ENCODE data around the gene VASP.
A peak's percentile ranks its signal among the peaks of the same experiment; 100 is the strongest.

VASP gene

DNA sequence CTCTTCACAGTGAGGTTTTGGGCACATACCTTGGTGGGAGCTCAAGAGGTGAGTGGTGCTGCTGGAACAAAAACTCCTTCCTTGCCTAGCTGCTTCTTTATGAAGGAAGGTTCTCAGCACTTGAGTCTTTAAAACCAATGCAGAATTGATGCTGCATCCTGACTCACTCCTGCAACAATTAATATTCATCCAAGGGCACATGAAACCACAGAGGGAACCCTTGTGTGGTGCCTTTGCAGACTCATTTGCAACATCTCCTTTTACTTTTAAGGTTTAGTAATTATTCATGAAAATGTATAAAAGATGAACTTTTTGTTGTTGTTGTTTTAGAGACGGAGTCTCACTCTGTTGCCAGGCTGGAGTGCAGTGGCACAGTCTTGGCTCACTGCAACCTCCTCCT is 47.2 kb downstream of the VASP start:
- DNase-seq (ENCODE audit: low read depth): no peak

DNA sequence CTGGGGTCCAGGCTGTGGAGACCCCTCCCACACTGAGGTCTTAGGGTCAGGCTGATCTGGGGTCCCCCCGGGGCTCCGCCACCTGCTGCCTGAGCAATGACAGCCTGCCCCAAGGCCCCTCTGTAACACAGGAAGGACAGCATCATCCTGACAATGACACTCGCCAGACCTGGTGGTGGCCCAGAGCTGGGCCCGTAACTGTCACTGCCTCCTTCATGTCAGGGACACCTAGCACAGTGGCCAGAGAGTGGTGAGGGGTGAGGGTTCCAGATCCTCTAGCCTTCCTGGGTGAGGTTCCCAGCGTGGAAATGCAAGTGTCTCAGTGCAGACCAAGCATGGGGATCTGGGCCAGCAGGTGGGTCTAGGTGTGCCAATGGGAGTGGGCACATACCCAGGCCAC is 49.6 kb downstream of the VASP start:
- DNase-seq (ENCODE audit: low read depth): no peak

DNA sequence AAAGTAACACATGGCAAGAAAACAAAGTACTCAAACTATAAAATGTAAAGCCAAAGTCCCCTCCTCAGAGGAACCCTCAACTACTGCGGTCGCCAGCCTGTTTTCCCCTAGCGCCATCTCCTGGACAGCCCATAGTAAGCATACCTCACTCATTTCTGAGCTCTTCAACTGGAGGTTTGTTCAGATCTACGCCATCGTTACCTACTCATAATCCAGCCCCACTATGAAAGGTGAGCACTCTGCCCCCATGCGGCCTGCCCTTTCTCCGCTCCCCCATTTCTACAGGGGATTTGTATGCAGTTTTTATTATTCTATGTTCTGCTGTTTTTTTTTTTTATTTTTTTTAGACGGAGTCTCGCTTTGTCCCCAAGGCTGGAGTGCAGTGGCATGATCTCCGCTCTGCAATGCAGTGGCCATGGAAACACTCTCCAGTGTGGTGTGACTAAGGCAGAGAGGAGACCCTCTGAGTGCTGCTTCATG is 51.2 kb downstream of the VASP start:
- peak; percentile 23 for DNase-seq (ENCODE audit: low read depth)

DNA sequence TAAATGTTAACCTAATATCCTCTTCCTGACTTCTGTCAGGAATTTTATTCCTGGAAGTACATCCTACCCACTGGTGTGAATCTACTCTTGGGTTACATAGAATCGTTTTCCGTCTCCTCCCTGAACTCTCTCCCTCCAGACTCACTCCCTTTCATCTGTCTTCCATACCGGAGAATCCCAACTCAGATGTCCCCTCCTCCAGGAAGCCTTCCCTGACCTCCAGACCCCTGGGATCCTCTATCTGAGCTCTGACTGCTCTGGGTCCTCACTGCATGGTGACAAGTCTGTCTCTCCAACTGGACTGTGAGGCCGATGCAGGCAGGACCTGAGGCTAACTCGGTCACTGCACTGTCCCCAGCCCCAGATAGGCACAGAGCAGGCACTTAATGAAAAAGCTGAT is 52.8 kb downstream of the VASP start:
- DNase-seq (ENCODE audit: low read depth): no peak

DNA sequence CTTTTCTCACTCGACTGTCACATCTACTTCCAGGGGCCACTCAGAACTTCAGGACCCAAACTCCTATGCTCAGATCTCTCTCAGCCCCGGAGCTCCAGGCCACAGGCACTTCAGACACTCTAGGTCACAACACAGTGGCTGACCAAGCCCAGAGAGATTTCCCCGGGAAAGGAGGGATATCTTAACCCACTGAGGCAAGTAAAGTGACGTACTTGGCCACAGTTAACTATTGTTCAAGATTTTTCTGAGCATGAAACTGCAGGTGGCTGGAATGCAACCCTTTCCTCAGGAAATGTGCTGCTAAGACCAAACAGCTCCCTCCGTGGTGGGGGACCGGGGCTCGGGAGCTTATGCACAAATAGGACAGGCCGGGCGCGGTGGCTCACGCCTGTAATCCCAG is 53.4 kb downstream of the VASP start:
- no peak for DNase-seq (ENCODE audit: low read depth)

DNA sequence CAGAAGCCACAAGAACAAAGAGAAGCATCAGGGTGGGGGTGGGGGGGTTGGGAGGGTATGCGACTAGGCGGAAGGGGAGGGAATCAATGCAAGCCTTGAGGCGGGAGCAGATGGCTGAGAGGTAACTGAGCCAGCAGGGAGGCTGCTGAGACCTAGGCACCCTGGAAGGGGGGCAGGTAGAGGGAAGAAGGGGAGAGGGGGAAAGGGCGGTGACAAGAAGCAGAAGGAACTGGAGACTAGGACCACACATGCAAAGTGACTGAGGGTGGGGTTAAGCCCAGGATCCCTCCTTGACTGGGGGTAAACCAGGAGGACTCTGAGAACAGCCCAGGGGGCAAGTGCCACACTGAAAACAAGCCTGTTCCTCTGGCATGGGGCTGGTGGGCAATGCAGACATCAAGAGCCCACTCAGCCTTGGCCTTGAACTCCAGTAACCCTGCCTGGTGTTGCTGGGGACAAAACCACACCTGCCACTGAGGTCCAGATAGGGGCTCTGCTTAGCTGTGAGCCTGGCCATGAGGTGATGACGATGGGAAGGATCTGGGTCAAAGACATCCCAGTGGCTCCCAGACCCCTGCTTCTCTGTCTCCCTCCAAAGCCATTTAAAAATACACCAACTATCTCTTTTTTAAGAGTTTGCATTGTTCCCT is 57.0 kb downstream of the VASP start:
- DNase-seq (ENCODE audit: low read depth): no peak

DNA sequence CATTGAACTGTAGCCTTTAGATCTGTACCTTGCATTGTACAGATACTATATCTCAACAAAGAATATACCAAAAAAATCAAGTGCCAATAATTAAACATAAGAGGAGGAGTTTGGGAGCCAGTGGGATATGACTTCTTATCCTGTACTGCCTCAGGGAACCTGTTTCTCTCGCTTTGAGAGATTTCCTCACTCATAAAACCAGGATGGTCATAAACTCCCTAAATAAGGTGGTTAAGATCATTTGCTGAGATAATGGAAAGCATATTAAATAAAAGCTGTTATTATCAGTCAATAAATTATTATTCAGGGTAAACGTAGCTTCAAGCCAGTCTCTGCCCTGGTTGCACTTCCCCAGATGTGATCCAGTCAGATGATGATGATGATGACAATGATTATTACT is 60.3 kb downstream of the VASP start:
- no peak for DNase-seq (ENCODE audit: low read depth)

DNA sequence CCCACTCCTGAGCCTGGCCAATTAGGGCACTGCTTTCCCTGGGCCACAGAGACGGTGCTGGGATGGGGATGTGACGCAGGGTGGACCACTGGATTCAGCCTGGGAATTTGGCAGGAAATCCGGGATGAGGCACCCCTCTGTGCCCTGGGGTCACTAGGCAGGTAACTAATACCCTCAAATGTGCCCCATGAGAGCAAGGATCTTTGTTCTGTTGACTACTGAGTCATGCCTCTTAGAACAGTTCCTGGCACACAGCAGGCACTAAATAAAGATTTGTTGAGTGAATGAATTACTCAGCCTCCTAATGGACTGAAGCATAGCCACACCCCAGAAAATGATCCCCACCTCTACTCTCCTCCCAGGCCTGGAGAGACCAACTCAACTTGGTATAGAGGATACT is 61.5 kb downstream of the VASP start:
- peak; percentile 46 for DNase-seq (ENCODE audit: low read depth)

DNA sequence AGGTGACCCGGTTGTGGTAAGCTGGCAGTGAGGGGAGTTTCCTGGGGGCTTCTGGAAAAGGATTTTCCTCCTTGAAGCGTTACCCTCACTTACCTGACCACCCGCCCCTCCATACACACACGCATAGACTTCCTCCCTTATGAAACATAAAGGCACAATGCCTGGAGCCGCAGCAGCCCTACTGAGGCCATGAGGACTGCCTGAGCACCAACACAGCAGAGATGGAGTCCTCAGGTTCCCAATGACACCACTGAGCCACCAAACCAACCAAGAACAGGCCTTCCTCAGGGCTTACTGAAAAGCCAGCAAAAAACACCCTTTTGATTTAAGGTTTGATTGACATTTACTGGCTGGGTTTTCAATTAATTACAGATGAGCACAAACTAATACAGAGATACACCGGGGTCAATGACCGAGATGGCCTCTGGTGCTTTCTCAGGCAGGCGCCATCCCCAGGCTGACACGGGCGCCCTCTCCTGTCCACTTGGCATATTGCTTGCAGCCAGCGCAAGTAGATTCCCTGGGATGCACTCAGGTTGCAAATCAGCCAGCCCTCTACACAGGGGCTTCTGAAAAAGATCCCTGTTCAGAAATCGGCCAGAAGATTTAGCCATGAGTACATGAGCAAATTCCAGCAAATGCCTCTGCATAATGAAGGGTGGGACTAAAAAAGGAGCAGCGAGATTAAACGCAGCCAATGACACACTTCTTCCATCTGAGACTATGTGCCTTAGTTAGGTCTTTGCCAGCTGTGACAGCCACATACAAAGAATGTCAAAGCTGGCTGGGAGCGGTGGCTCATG is 62.5 kb downstream of the VASP start:
- DNase-seq (ENCODE audit: low read depth): no peak

DNA sequence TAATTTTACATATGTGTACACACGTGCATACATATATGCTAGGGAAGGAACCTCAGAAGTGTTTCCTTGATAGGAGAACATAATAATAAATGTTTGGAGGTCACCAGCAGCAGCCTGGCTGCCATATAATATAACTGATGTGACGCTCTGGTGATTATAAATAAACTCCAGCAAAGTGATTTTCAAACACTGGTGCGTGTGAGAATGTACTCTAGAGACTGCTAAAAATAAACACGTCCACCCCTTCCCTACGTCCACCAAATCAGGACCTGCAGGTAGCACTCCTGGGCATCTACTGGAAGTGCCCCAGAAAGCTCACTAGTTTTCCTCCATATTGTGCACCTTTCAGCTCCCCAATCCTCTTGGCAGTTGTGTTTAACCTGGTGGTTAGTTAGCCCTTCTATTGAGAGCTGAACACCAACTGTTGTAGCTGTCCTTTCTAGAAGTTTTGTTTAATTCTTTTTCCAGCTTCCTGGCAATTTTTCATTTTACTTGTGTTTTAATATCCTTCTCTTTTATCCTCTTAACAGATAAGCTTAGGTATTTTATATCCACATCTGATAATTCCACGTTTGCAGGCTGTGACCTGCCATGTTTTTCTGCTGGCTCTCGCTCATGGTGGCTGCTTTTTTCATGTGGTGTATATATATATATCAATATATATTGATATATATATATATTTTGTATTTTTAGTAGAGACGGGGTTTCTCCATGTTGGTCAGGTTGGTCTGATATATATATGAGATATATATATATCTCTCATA is 64.4 kb downstream of the VASP start:
- no peak for DNase-seq (ENCODE audit: low read depth)

DNA sequence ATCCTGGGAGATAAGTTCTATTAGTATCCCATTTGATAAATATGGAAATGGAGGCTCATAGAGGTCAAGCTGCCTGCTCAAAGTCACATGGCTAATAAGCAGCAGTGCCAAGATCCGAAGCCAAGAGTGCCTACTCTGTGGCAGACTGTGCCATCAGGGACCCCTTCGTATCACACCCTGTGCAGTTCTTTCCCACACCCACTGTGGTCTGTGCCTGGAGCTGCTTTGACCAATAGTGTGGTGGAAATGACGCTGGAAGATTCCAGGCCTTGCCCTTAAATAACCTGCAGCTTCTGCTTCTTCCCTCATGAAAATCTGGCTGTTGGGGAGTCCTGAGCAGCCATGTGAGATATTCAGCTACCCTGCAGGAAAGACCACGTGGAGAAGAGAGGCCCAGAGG is 67.2 kb downstream of the VASP start:
- DNase-seq (ENCODE audit: low read depth): no peak

DNA sequence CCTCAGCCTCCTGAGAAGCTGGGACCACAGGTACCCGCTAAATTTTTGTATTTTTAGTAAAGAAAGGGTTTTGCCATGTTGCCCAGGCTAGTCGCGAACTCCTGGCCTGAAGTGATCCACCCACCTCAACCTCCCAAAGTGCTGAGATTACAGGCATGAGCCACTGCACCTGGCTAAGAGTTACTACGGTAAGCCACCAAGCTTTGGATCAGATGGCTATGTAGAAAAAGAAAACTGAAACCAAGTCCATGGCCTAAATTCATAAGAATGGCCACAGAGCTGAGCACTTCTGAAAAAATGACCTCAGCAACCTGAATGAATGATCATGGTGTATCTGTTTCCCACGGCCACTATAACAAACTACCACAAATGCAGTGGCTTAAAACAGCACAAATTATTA is 67.9 kb downstream of the VASP start:
- DNase-seq (ENCODE audit: low read depth): no peak

Measured in fibroblast of the conjunctiva (primary cell).